Natural killer cell treated with Interleukin-12 subunit alpha and Interleukin-12 subunit beta and Interleukin-15 and Interleukin-18, amount 100 ng/mL, for 72 hours (primary cell): ENCODE measurements around the gene CREG2. TPM values are rescaled to one million over a fixed set of nuclear protein-coding genes. Genes with fewer than 3 reads are reported as not detected.

Source experiments
- ATAC-seq, 2 donors: fragments of 150-1000 bp; cut with Tn5 transposase in 1 of 2; sonication (Bioruptor Pico), chemical (Tn5 transposase) in 1 of 2; 2 replicates each; pipeline ENCODE4 v1.10.0; 2021
- DNase-seq: peaks from one replicate; pipeline ENCODE4 v3.0.0; 2022; ENCODE audit warnings: low spot score
- H3K27ac Mint-ChIP-seq, 2 donors: 1 replicate in 1 of 2; 2 replicates in 1 of 2; pipeline ENCODE4 v1.8.0; 2022; ENCODE audit warnings: mixed read lengths in 2 of 2, mild to moderate bottlenecking in 1 of 2, moderate library complexity in 1 of 2
- H3K27me3 Mint-ChIP-seq, 2 donors: 1 replicate in 1 of 2; 2 replicates in 1 of 2; pipeline ENCODE4 v1.8.0; 2022; ENCODE audit warnings: mixed read lengths in 2 of 2
- H3K36me3 Mint-ChIP-seq: one replicate; pipeline ENCODE4 v1.8.0; 2022; ENCODE audit warnings: mixed read lengths
- H3K4me1 Mint-ChIP-seq, 2 donors: 1 replicate in 1 of 2; 2 replicates in 1 of 2; pipeline ENCODE4 v1.8.0; 2022; ENCODE audit warnings: low read depth in 2 of 2, mixed read lengths in 2 of 2, mild to moderate bottlenecking in 1 of 2
- H3K4me3 Mint-ChIP-seq: one replicate; pipeline ENCODE4 v1.8.0; 2022; ENCODE audit warnings: mixed read lengths
- H3K9me3 Mint-ChIP-seq: 2 replicates; pipeline ENCODE4 v1.8.0; 2022; ENCODE audit warnings: mixed read lengths
- total RNA-seq, 2 donors: library from RNA; stranded (reverse); gene quantifications; one replicate each; pipeline ENCODE4 v1.2.3, GENCODE V29; 2022

The CREG2 gene
- total RNA-seq, 2 donors from 2014 or later = not detected

DNA sequence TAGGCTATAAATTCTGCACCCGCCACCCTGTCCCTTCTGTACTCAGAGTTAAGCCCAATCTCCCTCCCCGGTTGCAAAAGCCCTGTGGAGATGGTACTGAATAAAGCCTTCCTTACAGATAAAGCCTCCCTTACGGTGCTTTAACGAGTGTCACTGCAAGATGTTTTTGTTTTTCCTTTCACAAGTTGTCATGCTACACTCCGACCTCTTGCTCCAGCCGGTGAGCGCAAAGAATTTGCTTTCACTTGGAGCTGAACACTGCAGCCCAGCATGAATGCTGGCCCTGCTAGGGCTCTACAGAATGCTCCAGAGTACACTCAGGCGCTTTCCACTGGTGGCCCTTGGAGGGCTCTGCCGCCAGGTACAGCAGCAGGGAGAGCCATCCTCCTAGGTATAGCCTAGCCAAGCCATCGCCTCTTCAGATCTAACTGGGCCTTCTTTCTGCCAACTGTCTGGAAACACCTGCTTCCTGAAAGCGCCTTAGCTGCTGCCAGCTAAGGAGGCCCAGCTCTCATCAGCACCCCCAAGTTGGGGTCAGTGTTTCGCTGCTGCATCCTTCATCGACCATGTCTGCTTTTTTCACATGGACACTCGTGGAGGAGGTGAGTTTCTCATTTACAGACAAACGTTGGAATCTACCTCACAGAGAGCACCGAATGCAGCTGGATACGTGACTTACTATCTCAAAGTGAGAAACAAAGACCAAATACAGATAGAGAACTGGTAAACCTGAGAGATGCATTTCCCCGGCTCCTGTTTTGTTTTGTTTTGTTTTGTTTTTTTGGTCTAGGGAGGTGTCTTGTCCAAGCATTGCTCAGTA is 13.4 kb upstream of the CREG2 start:
- no peak for DNase-seq
- Mint-ChIP-seq H3K36me3 (no peaks in the 10 kb centered on the region), H3K9me3 (no peaks in the 10 kb centered on the region), H3K27ac (no peak overlapping the region), H3K27me3 (peaks cover 26 to 39% of the 10 kb centered on the region in 2 donors), H3K4me3 (no peak overlapping the region), H3K4me1 (peaks cover 0 to 3% of the 10 kb centered on the region in 2 donors)
- no peak for ATAC-seq

DNA sequence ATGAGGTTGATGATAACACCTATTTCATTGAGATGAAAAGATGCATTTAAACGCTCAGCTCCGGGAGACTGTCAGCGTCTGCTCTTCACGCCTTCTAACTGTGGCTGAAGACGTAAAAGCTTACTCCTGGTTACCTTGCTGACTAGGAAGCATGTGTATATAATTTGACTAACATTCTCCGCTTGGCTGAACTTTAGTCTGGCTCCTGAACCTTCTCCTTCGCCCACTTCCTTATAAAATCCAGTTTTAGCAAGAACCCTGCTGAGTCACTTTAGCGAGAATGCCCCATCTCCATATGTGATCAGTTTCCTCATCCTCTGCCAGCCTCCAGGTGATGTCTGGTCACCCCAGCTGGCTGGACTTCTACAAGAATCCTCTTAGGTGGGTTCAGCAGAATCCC is 12.7 kb upstream of the CREG2 start:
- Mint-ChIP-seq H3K4me1 (no peaks in the 10 kb centered on the region), H3K9me3 (no peaks in the 10 kb centered on the region), H3K27ac (no peak overlapping the region), H3K36me3 (no peaks in the 10 kb centered on the region), H3K4me3 (no peak overlapping the region), H3K27me3 (peaks cover 28 to 41% of the 10 kb centered on the region in 2 donors)
- ATAC-seq (no peak), DNase-seq (no peak)

GRCh38 chr2:101399021-101399799 is 11.9 kb upstream of the CREG2 start:
- no peak overlapping the region for H3K4me3 Mint-ChIP-seq
- peaks cover 30 to 46% of the 10 kb centered on the region in 2 donors for H3K27me3 Mint-ChIP-seq
- DNase-seq = no peak

DNA sequence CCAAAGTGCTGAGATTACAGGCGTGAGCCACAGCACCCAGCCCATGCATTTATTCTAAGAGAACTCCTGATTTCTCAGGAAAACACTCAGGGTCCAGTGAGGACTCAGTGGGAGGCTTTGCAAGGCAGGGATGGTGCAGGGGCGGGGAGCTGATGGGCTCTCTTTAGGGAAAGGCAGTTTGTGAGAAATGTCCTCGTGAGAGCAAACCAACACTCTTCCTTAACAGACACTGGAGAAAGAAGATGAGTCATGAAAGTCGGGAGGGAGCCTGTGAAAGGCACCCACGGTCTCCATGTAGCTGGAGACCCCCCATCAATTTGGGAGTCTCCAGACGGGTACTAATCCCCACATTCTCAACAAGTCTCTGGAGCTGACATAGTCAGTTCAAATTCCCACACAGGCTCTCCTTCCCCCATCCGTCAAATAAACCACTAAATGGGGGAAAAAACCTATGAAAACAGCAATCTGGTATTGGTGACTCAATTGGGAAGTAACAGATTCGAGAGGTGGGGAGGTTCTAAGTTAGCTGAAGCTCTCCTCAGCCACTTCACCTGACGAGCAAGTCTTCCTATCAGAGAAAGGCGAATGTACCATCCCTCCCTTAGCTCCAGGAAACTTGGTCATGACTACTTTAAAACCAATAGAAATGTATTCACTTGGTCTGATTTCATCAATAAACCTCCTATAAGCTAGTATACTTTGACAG is 11.0 kb upstream of the CREG2 start:
- Mint-ChIP-seq H3K4me1 (no peaks in the 10 kb centered on the region), H3K9me3 (no peaks in the 10 kb centered on the region), H3K27me3 (peaks cover 32 to 46% of the 10 kb centered on the region in 2 donors), H3K36me3 (no peaks in the 10 kb centered on the region), H3K4me3 (no peak overlapping the region), H3K27ac (no peak overlapping the region)
- ATAC-seq = peak in 1 of 2 donors; percentile 47
- DNase-seq = no peak

More at GRCh38 chr2:101399021-101399799, 11.9 kb upstream of the CREG2 start:
- no peak for ATAC-seq
- Mint-ChIP-seq H3K4me1 (no peaks in the 10 kb centered on the region), H3K36me3 (no peaks in the 10 kb centered on the region), H3K9me3 (no peaks in the 10 kb centered on the region), H3K27ac (no peak overlapping the region)

DNA sequence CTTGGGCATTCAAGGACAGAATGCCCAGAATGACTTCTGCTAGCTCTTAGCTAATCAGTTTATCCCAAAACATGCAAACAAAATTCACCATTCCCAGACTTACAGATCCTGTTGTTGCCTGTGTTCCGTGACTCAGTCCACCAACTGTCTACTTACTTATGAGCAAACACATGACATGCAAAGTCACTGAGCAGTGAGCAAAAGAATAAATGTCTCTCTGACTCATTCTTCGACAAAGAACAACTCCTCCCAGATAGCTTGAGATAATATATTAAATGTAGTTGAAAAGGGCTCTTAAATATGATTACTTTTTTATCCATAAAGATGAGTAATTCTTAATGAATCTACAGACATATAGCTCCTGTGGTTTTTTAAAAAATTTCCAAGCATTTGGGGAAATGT is 9.0 kb upstream of the CREG2 start:
- ATAC-seq = no peak
- Mint-ChIP-seq H3K4me3 (no peak overlapping the region), H3K27me3 (peaks cover 37 to 46% of the 10 kb centered on the region in 2 donors), H3K4me1 (no peaks in the 10 kb centered on the region), H3K27ac (no peak overlapping the region), H3K36me3 (no peaks in the 10 kb centered on the region), H3K9me3 (no peaks in the 10 kb centered on the region)
- no peak for DNase-seq

- no peak overlapping the region for H3K27ac Mint-ChIP-seq
- H3K27me3 Mint-ChIP-seq = peaks cover 37 to 43% of the 10 kb centered on the region in 2 donors
- no peaks in the 10 kb centered on the region for H3K4me1 Mint-ChIP-seq
- H3K36me3 Mint-ChIP-seq = no peaks in the 10 kb centered on the region
- DNase-seq (no peak), ATAC-seq (no peak)
- no peak overlapping the region for H3K4me3 Mint-ChIP-seq
- no peaks in the 10 kb centered on the region for H3K9me3 Mint-ChIP-seq
These were observed 8.4 kb upstream of the CREG2 start for GRCh38 chr2:101395545-101396315.

DNA sequence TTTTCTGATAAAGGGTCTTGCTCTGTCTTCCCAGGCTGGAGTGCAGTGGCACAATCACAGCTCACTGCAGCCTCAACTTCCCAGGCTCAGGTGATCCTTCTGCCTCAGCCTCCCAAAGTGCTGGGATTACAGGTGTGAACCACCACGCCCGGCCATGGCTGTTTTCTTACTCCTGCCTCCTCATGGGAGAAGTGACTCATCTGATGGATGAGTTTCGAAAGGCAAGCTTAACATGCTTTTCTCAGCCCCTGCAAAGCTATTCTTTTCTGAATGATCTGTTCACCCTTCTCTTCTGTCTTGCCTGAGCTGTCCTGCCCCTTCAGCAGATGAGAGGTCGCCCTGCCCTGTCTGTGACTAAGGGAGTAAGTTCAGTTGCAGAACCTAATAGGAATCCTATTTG is 929 bp upstream of the CREG2 start:
- peaks cover 4% of the 10 kb centered on the region in 2 donors for H3K4me1 Mint-ChIP-seq
- H3K27me3 Mint-ChIP-seq = peaks cover 44 to 47% of the 10 kb centered on the region in 2 donors
- peak overlapping the region; percentile 75 for H3K4me3 Mint-ChIP-seq

GRCh38 chr2:101386599-101387150 is 628 bp downstream of the CREG2 start:
- DNase-seq = no peak
- no peak overlapping the region for H3K27ac Mint-ChIP-seq
- peaks cover 4% of the 10 kb centered on the region in 2 donors for H3K4me1 Mint-ChIP-seq
- peaks cover 44 to 46% of the 10 kb centered on the region in 2 donors for H3K27me3 Mint-ChIP-seq
- H3K36me3 Mint-ChIP-seq = no peaks in the 10 kb centered on the region
- peak overlapping the region; percentile 66 for H3K4me3 Mint-ChIP-seq
- no peaks in the 10 kb centered on the region for H3K9me3 Mint-ChIP-seq
- peak; percentile 51 to 54 for ATAC-seq

More for the DNA sequence above, 929 bp upstream of the CREG2 start:
- Mint-ChIP-seq H3K36me3 (no peaks in the 10 kb centered on the region), H3K27ac (no peak overlapping the region), H3K9me3 (no peaks in the 10 kb centered on the region)
- ATAC-seq = no peak
- DNase-seq = no peak

GRCh38 chr2:101383016-101383541 is 4.2 kb downstream of the CREG2 start:
- Mint-ChIP-seq H3K4me1 (peaks cover 4% of the 10 kb centered on the region in 2 donors), H3K36me3 (no peaks in the 10 kb centered on the region), H3K4me3 (no peak overlapping the region), H3K27ac (no peak overlapping the region), H3K9me3 (no peaks in the 10 kb centered on the region), H3K27me3 (peaks cover 26 to 30% of the 10 kb centered on the region in 2 donors)
- ATAC-seq = no peak
- no peak for DNase-seq

- Mint-ChIP-seq H3K27ac (no peak overlapping the region), H3K4me1 (no peaks in the 10 kb centered on the region), H3K36me3 (no peaks in the 10 kb centered on the region), H3K4me3 (no peak overlapping the region), H3K9me3 (no peaks in the 10 kb centered on the region), H3K27me3 (peaks cover 21 to 29% of the 10 kb centered on the region in 2 donors)
- ATAC-seq = no peak
- DNase-seq = no peak
These were observed 4.9 kb downstream of the CREG2 start for GRCh38 chr2:101382442-101382841.

DNA sequence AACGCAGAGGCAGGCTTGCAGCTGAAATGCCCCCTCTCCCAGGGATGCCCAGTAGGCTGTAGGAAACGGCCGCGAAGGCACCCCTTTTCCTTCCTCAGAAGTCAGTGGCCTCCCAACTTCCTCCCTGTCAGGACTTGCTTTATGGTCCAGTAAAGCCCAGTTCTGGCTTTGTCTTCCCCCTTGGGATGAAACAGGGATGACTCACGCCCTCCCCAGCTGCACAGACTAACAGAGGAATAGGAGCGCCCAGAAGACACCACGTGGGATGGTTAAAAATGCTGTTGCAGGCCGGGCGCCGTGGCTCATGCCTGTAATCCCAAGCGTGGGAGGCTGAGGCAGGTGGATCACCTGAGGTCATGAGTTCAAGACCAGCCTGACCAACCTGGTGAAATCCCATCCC is 6.9 kb downstream of the CREG2 start:
- H3K27me3 Mint-ChIP-seq = peaks cover 9 to 20% of the 10 kb centered on the region in 2 donors
- ATAC-seq = no peak

DNA sequence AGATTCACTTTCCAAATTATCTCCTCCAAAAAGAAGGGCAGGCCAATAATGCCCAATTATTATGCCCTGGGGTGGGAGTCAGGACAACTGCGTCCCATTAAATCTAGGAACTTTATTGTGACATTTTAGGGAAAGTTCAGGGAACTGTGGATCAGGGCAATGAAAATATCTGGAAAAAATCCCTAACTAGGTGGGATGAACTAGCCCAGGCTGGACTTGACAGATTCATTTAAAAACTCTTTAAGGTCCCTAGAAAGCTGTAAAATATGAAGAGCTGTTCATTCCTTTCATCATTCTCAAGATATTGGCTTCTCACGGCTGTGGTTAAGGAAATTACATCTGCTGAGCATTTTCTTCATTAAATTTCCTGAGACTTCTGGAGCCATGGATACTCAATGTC is 8.2 kb downstream of the CREG2 start:
- H3K9me3 Mint-ChIP-seq = no peaks in the 10 kb centered on the region
- H3K27me3 Mint-ChIP-seq = peaks cover 0 to 13% of the 10 kb centered on the region in 2 donors
- H3K4me3 Mint-ChIP-seq = no peak overlapping the region
- DNase-seq = no peak
- no peaks in the 10 kb centered on the region for H3K36me3 Mint-ChIP-seq
- no peak overlapping the region for H3K27ac Mint-ChIP-seq
- no peak for ATAC-seq
- no peaks in the 10 kb centered on the region for H3K4me1 Mint-ChIP-seq

More for the DNA sequence above, 6.9 kb downstream of the CREG2 start:
- no peak for DNase-seq
- Mint-ChIP-seq H3K27ac (no peak overlapping the region), H3K4me3 (no peak overlapping the region), H3K9me3 (no peaks in the 10 kb centered on the region), H3K4me1 (no peaks in the 10 kb centered on the region), H3K36me3 (no peaks in the 10 kb centered on the region)

DNA sequence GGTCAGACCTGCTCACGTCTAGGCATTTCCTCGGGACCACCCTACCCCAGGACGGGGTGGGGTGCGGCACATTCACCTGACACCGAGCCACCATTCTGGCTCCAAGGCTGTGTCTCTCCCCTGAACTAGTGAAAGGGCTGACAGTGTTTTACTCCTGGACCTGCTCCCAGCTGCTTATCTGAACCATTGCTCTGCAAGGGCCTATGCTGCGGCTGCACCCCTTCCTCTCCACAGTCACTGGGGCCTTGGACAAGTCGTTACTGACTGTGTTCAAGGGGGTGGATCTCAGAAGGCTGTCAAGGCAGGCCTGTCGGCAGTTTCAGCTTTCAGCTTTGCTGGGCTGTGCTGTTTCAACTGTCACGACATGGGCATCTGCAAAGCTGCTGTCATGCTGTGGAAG is 11.7 kb downstream of the CREG2 start:
- Mint-ChIP-seq H3K9me3 (no peaks in the 10 kb centered on the region), H3K36me3 (no peaks in the 10 kb centered on the region), H3K27me3 (peaks cover 0 to 9% of the 10 kb centered on the region in 2 donors), H3K4me1 (no peaks in the 10 kb centered on the region), H3K27ac (no peak overlapping the region), H3K4me3 (no peak overlapping the region)
- DNase-seq (no peak), ATAC-seq (no peak)
